OCI-LY7 (cell line): ENCODE measurements around the gene HIVEP2. TPM values are rescaled to one million over a fixed set of nuclear protein-coding genes. Genes with fewer than 3 reads are reported as not detected.

Experiments used
- BruUV-seq: library from RNA; stranded (reverse); fragments of 400-500 nt; replicated peaks from 2 replicates; lab custom pipeline; 2021; lab: Mats Ljungman, UMichigan
- CTCF ChIA-PET: fragments of 300-600 bp; sonication (Branson Sonifier 250); formaldehyde crosslinking; loops from one replicate; lab custom pipeline; 2022; ENCODE audit warnings: antibody characterized with exemption; ENCODE audit not compliant: unreplicated experiment; lab: Charles Lee
- POLR2A ChIA-PET: fragments of 300-600 bp; sonication (Branson Sonifier 250); formaldehyde crosslinking; loops from one replicate; lab custom pipeline; 2022; ENCODE audit warnings: antibody characterized with exemption; lab: Charles Lee
- DNase-seq: peaks from one replicate; pipeline ENCODE4 v3.0.0-alpha.2; 2015; ENCODE audit warnings: low spot score
- H2AFZ ChIP-seq: fragments of 200-600 bp; sonication (generic), shearing (Covaris generic); 2 replicates; pipeline ENCODE4 v1.6.1; 2014; ENCODE audit warnings: mild to moderate bottlenecking, antibody characterized with exemption, low read length, moderate library complexity
- H3K27ac ChIP-seq: fragments of 200-600 bp; sonication (generic); 2 replicates; pipeline ENCODE4 v1.5.1; 2014; ENCODE audit warnings: mixed run types, low read depth, mild to moderate bottlenecking, moderate library complexity, low read length, inconsistent platforms; ENCODE audit not compliant: poor library complexity, severe bottlenecking
- H3K36me3 ChIP-seq: fragments of 200-600 bp; sonication (generic); 2 replicates; pipeline ENCODE4 v1.6.1; 2014; ENCODE audit warnings: mild to moderate bottlenecking, antibody characterized with exemption, low read length, moderate library complexity, mixed read lengths; ENCODE audit not compliant: insufficient read depth
- H3K4me1 ChIP-seq: fragments of 200-600 bp; sonication (generic); 2 replicates; pipeline ENCODE4 v1.5.1; 2014; ENCODE audit warnings: mild to moderate bottlenecking, low read length; ENCODE audit not compliant: insufficient read depth, poor library complexity, severe bottlenecking
- H3K4me2 ChIP-seq: fragments of 200-600 bp; sonication (generic); 2 replicates; pipeline ENCODE4 v1.6.1; 2014; ENCODE audit warnings: mild to moderate bottlenecking, low read length
- H3K4me3 ChIP-seq: fragments of 200-600 bp; sonication (generic); 2 replicates; pipeline ENCODE4 v1.5.1; 2014; ENCODE audit warnings: mild to moderate bottlenecking, low read depth, low read length; ENCODE audit not compliant: poor library complexity, severe bottlenecking
- H3K79me2 ChIP-seq: fragments of 200-600 bp; sonication (generic); 2 replicates; pipeline ENCODE4 v1.6.1; 2016; ENCODE audit warnings: low read depth, mild to moderate bottlenecking, low read length, moderate library complexity, mixed read lengths; ENCODE audit not compliant: insufficient read depth
- H3K9me2 ChIP-seq: fragments of 200-600 bp; sonication (generic); 2 replicates; pipeline ENCODE4 v1.6.1; 2016; ENCODE audit warnings: mild to moderate bottlenecking, low read length, mixed read lengths; ENCODE audit not compliant: insufficient read depth
- H3K9me3 ChIP-seq: fragments of 200-600 bp; sonication (generic); 2 replicates; pipeline ENCODE4 v1.6.1; 2014; ENCODE audit warnings: mild to moderate bottlenecking, mixed run types, low read length, mixed read lengths
- H4K20me1 ChIP-seq: fragments of 200-600 bp; sonication (generic); 2 replicates; pipeline ENCODE4 v1.6.1; 2014; ENCODE audit warnings: mild to moderate bottlenecking, antibody characterized with exemption, low read length, moderate library complexity, mixed read lengths; ENCODE audit not compliant: insufficient read depth
- EZH2phosphoT487 ChIP-seq: fragments of 200-600 bp; sonication (generic); IDR thresholded peaks from 2 replicates; pipeline ENCODE4 v1.6.1; 2018; ENCODE audit warnings: low read depth, borderline replicate concordance, mild to moderate bottlenecking, mixed run types, antibody characterized with exemption, low read length, moderate library complexity, mixed read lengths
- intact Hi-C: fragments of 100-400 bp; cut with micrococcal nuclease; formaldehyde crosslinking; loops from one replicate; pipeline ENCODE4 v1.10.0; 2022; ENCODE audit not compliant: unreplicated experiment
- total RNA-seq, 2 experiments: library from RNA; depleted of rRNA in 1 of 2; stranded (reverse); fragments of >200 nt in 1 of 2; shearing (Covaris generic) in 1 of 2; gene quantifications; 2 replicates each; pipeline ENCODE4 v1.2.3, GENCODE V29; 2014 to 2022
- TF ChIP-seq, protein P1 (sequence below): fragments of 200-600 bp; sonication (generic); conservative IDR thresholded peaks from 2 replicates; pipeline ENCODE4 v1.5.1; 2014; ENCODE audit warnings: mild to moderate bottlenecking, antibody characterized with exemption, low read length, moderate library complexity, mixed read lengths

HIVEP2 gene
- total RNA-seq, 2 experiments from 2014 or later: 18.8 to 24.6 TPM

GRCh38 chr6:142751452-142751851 is 193.5 kb downstream of the HIVEP2 start:
- H2AFZ ChIP-seq: no peak overlapping the region
- no peak overlapping the region for H3K4me2 ChIP-seq
- H3K79me2 ChIP-seq: no peaks in the 10 kb centered on the region
- no peak for DNase-seq
- intact Hi-C loops: no loop called here
- H3K9me2 ChIP-seq: no peaks in the 10 kb centered on the region
- POLR2A ChIA-PET: interaction anchor here (0.5 kb wide), 1 partner anchor 81 kb away, joined by 3 read pairs; no protein-coding TSS in a partner anchor
- TF ChIP-seq EZH2phosphoT487: no peak
- TF ChIP-seq, protein P1, sequence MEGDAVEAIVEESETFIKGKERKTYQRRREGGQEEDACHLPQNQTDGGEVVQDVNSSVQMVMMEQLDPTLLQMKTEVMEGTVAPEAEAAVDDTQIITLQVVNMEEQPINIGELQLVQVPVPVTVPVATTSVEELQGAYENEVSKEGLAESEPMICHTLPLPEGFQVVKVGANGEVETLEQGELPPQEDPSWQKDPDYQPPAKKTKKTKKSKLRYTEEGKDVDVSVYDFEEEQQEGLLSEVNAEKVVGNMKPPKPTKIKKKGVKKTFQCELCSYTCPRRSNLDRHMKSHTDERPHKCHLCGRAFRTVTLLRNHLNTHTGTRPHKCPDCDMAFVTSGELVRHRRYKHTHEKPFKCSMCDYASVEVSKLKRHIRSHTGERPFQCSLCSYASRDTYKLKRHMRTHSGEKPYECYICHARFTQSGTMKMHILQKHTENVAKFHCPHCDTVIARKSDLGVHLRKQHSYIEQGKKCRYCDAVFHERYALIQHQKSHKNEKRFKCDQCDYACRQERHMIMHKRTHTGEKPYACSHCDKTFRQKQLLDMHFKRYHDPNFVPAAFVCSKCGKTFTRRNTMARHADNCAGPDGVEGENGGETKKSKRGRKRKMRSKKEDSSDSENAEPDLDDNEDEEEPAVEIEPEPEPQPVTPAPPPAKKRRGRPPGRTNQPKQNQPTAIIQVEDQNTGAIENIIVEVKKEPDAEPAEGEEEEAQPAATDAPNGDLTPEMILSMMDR: no peak
- no TSS peak for BruUV-seq
- H3K9me3 ChIP-seq: no peaks in the 10 kb centered on the region
- H4K20me1 ChIP-seq: no peaks in the 10 kb centered on the region
- no peak overlapping the region for H3K4me3 ChIP-seq
- CTCF ChIA-PET: no interaction called here
- no peaks in the 10 kb centered on the region for H3K4me1 ChIP-seq
- peaks cover 23% of the 10 kb centered on the region for H3K36me3 ChIP-seq
- no peak overlapping the region for H3K27ac ChIP-seq

DNA sequence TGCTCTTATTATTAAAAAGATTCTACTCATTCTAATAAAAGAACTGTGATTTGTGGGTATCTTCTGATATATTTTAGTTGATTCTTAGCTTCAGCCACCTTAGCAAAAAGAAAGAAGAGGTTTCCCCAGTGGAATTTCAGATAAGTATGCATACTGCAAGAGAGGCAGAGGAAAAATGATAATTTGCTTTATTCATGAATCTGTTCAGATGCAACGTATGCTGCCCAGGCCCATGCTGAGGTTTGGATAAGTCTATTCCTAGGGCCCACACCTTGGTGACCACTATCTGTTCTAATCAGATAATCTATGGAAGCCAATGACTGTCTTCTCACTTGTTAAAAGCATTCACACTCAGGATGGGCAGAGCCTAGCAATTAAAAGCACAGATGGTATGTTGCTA is 194.0 kb downstream of the HIVEP2 start:
- ChIA-PET CTCF (no interaction called here), POLR2A (interaction anchor here (0.5 kb wide), 1 partner anchor 81 kb away, joined by 3 read pairs; no protein-coding TSS in a partner anchor)
- Histone ChIP-seq H2AFZ (no peak overlapping the region), H3K4me1 (no peaks in the 10 kb centered on the region), H3K9me2 (no peaks in the 10 kb centered on the region), H3K79me2 (no peaks in the 10 kb centered on the region), H3K9me3 (no peaks in the 10 kb centered on the region), H3K36me3 (peaks cover 19% of the 10 kb centered on the region), H4K20me1 (no peaks in the 10 kb centered on the region), H3K4me2 (no peak overlapping the region), H3K27ac (no peak overlapping the region), H3K4me3 (no peak overlapping the region)
- no peak for DNase-seq
- intact Hi-C loops: no loop called here
- BruUV-seq: no TSS peak
- TF ChIP-seq, protein P1: no peak
- no peak for TF ChIP-seq EZH2phosphoT487

DNA sequence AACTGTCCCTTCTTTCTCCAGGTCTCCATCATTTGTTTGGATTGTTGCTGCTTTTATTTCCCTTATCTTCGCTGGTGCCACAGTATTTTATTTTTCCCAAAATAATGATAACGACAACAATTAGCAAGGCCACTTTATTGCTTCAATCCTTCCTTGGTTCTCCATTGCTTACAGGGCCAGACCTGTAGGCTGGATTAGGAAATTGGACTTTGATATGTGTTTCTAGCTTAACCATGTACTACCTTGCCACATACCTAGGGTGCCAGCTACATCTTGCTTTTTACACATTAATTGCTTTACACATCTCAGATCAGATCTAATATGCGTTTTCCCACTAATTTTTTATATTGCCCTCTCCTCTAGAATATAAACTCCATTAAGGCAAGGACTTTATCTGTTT is 195.4 kb downstream of the HIVEP2 start:
- POLR2A ChIA-PET: interaction anchor here (1.3 to 1.4 kb wide), 4 partner anchors 17 to 187 kb away, joined by 3 to 5 read pairs (median 3); no protein-coding TSS in a partner anchor
- Histone ChIP-seq H3K4me1 (no peaks in the 10 kb centered on the region), H3K9me3 (no peaks in the 10 kb centered on the region), H3K9me2 (no peaks in the 10 kb centered on the region), H3K36me3 (peaks cover 18% of the 10 kb centered on the region), H3K27ac (no peak overlapping the region), H3K4me3 (no peak overlapping the region), H3K79me2 (no peaks in the 10 kb centered on the region), H3K4me2 (no peak overlapping the region), H2AFZ (no peak overlapping the region), H4K20me1 (no peaks in the 10 kb centered on the region)
- CTCF ChIA-PET: interaction anchor here (0.5 kb wide), 1 partner anchor 807 kb away, joined by 3 read pairs; no protein-coding TSS in a partner anchor
- no TSS peak for BruUV-seq
- intact Hi-C loops: loop anchor here (5.0 kb wide), 1 partner anchor 203 kb away; no protein-coding TSS in a partner anchor
- no peak for DNase-seq
- TF ChIP-seq, protein P1: no peak
